ENCODE results near the gene KLF7. TPM values are rescaled to one million over a fixed set of nuclear protein-coding genes. Genes with fewer than 3 reads are reported as not detected.

Gene KLF7
- total RNA-seq, 1 experiment from 2014 or later: 15.4 TPM

DNA sequence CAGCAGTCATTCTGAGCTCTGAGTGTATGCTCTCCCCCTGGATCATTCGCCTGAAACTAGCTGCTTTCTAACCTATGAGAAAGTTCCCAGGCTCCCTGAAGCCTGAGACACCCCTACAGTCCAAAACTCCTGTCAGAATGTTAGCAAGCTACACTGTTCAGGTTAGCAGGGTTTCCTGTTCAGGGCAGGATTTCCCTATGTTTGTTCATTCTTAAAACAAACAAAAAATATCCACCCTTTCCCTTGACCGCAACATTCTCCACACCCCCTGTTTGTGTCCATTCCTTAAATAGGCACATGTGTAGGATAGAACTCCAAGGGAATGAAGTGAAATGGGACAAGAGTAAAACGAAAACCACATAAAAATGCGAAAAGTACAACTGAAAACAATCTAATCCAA, 83.1 kb downstream of the KLF7 start:
- H3K27ac ChIP-seq (ENCODE audit: low read depth, low read length): no peak overlapping the region
- no TSS peak for BruUV-seq (replicated peaks)
- no peaks in the 10 kb centered on the region for H3K27me3 ChIP-seq (ENCODE audit: insufficient read depth, low read length)
- no peaks in the 10 kb centered on the region for H3K4me1 ChIP-seq (ENCODE audit: control insufficient read depth in 1 of 2, insufficient read depth in 2 of 2, low read length in 2 of 2)
- ChIA-PET CTCF (no interaction called here), POLR2A (interaction anchor here (1.6 kb wide), 1 partner anchor 84 kb away, joined by 4 read pairs; the partner anchor contains the start of gene KLF7), RAD21 (ENCODE audit: low non-redundant PET in 1 of 2, low total read pairs in 2 of 2, uncharacterized antibody in 2 of 2, unreplicated experiment in 2 of 2) (no interaction called here)
- H3K9ac ChIP-seq (ENCODE audit: low read length): no peak overlapping the region
- no peaks in the 10 kb centered on the region for H3K9me3 ChIP-seq (ENCODE audit: control insufficient read depth in 1 of 2, insufficient read depth in 1 of 2, low read depth in 1 of 2, low read length in 2 of 2)
- H3K36me3 ChIP-seq (ENCODE audit: control insufficient read depth in 1 of 2, insufficient read depth in 2 of 2, low read length in 2 of 2): no peaks in the 10 kb centered on the region
- no peaks in the 10 kb centered on the region for H3K79me2 ChIP-seq (ENCODE audit: insufficient read depth, low read length)
- intact Hi-C loops (cut with micrococcal nuclease): no loop called here
- DNase-seq (ENCODE audit: low read depth, low spot score) (no peak), ATAC-seq (no peak)
- TF ChIP-seq EZH2phosphoT487 (IDR thresholded peaks at IDR 0.05; ENCODE audit: borderline replicate concordance) (no peak), SP1 (IDR thresholded peaks at IDR 0.05; ENCODE audit: low read depth) (no peak), POLR2AphosphoS5 (IDR thresholded peaks at IDR 0.05; ENCODE audit: low read depth, low read length) (no peak), ZFX (IDR thresholded peaks at IDR 0.05) (no peak), EGR1 (IDR thresholded peaks at IDR 0.05; ENCODE audit: low read depth) (no peak), FOSL1 (IDR thresholded peaks at IDR 0.05; ENCODE audit: low read depth) (no peak), EZH2 (IDR thresholded peaks at IDR 0.05) (no peak), RAD21 (IDR thresholded peaks at IDR 0.05; ENCODE audit: low read depth) (no peak), TCF7L2 (IDR thresholded peaks at IDR 0.05; ENCODE audit: borderline replicate concordance, extremely low read depth, insufficient read depth, insufficient read length) (no peak), POLR2A (IDR thresholded peaks at IDR 0.05; ENCODE audit: borderline replicate concordance, extremely low read depth, insufficient read depth, insufficient read length) (no peak), REST (IDR thresholded peaks at IDR 0.05; ENCODE audit: low read depth) (no peak), ZNF274 (IDR thresholded peaks at IDR 0.05; ENCODE audit: low read depth, low read length) (no peak), SRF (IDR thresholded peaks at IDR 0.05; ENCODE audit: low read depth) (no peak), ATF3 (IDR thresholded peaks at IDR 0.05) (no peak), JUND (IDR thresholded peaks at IDR 0.05) (no peak), CBX3 (IDR thresholded peaks at IDR 0.05; ENCODE audit: low read depth) (no peak)
- TF ChIP-seq, protein P1, sequence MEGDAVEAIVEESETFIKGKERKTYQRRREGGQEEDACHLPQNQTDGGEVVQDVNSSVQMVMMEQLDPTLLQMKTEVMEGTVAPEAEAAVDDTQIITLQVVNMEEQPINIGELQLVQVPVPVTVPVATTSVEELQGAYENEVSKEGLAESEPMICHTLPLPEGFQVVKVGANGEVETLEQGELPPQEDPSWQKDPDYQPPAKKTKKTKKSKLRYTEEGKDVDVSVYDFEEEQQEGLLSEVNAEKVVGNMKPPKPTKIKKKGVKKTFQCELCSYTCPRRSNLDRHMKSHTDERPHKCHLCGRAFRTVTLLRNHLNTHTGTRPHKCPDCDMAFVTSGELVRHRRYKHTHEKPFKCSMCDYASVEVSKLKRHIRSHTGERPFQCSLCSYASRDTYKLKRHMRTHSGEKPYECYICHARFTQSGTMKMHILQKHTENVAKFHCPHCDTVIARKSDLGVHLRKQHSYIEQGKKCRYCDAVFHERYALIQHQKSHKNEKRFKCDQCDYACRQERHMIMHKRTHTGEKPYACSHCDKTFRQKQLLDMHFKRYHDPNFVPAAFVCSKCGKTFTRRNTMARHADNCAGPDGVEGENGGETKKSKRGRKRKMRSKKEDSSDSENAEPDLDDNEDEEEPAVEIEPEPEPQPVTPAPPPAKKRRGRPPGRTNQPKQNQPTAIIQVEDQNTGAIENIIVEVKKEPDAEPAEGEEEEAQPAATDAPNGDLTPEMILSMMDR (IDR thresholded peaks at IDR 0.05 in 2 of 3, conservative IDR thresholded peaks at IDR 0.05 in 1 of 3; ENCODE audit: borderline replicate concordance in 1 of 3, insufficient read depth in 1 of 3, low read depth in 2 of 3, low read length in 2 of 3): no peak
- no peaks in the 10 kb centered on the region for H4K20me1 ChIP-seq (ENCODE audit: insufficient read depth)
- H3K4me3 ChIP-seq (replicated peaks in 1 of 2; ENCODE audit: low read depth in 1 of 2, low read length in 2 of 2): no peak overlapping the region
- no peak overlapping the region for H2AFZ ChIP-seq (ENCODE audit: low read depth, low read length, poor library complexity, severe bottlenecking)
- H3K9me2 ChIP-seq (ENCODE audit: insufficient read depth): no peaks in the 10 kb centered on the region
- no peak overlapping the region for H3K4me2 ChIP-seq (ENCODE audit: low read length)
